ENCODE measurements around the gene PTH1R.

The PTH1R gene

DNA sequence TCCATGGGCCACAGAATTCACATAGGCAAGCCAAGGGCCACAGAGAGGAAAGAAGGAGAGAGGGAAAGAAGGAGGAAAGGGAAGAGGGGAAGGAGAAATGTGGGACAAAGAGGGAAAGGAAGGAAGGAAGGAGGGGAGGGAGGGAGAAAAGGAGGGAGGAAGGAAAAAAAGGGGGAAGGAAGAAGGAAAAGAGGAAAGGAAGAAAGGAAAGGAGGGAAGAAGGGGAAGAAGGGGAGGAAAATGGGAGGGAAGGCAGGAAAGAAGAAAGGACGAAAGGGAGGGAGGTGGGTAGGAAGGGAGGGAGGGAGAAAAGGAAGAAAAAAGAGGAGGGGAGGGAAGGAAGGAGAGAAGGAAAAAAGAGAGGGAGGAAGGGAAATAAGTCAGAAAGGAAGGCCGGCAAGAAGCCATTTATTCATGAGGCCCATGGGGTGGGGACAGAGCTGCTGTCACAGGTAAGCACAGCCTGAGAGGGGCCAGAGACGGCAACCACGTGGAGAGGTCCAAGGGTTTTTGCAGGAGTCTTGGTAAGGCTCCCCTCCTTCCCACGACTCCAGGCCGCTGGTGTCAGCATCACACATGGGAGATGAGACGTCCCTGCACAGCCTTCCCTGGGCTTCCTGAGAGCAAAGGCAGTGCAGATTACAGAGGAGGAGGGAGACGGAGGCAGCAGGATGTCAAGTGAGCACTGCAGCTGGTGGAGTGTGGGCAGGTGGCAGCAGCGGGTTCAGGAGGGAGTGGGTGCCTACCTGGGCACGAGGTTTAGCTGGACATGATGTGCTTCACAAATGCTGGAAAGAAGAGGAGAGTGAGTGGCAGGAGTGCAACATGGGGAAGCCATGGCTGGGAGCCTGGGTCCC, 19.8 kb upstream of the PTH1R start:
- CTCF ChIA-PET, result interaction anchor here (0.9 kb wide), 1 partner anchor 10 kb away, joined by 4 read pairs; no protein-coding TSS in a partner anchor
- DNase-seq (ENCODE audit: extremely low spot score), result no peak
- POLR2A ChIA-PET, result no interaction called here
- TF ChIP-seq, protein P1, sequence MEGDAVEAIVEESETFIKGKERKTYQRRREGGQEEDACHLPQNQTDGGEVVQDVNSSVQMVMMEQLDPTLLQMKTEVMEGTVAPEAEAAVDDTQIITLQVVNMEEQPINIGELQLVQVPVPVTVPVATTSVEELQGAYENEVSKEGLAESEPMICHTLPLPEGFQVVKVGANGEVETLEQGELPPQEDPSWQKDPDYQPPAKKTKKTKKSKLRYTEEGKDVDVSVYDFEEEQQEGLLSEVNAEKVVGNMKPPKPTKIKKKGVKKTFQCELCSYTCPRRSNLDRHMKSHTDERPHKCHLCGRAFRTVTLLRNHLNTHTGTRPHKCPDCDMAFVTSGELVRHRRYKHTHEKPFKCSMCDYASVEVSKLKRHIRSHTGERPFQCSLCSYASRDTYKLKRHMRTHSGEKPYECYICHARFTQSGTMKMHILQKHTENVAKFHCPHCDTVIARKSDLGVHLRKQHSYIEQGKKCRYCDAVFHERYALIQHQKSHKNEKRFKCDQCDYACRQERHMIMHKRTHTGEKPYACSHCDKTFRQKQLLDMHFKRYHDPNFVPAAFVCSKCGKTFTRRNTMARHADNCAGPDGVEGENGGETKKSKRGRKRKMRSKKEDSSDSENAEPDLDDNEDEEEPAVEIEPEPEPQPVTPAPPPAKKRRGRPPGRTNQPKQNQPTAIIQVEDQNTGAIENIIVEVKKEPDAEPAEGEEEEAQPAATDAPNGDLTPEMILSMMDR (IDR thresholded peaks at IDR 0.05; ENCODE audit: control extremely low read depth, extremely low read depth, low read depth, missing control alignments), result no peak

DNA sequence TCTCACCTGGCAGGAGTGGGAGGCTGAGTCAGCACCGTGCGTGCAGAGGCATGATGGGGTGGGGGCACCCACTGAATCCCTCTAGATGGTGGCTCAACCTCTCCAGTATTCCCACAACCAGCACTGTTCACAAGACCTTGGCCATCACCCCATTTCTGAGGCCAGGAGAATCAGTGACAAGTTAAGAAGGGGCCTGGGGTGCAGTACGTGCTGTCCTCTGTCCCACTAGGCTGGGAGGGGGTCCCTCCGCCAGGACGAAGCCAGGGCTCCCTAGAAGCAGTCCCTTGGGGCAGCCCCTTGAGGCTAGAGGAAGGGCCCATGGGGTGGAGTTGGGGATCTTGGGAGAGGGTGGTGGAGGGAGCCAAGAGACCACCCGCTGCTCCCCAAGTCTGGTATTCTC, 19.1 kb upstream of the PTH1R start:
- TF ChIP-seq, protein P1 (IDR thresholded peaks at IDR 0.05; ENCODE audit: control extremely low read depth, extremely low read depth, low read depth, missing control alignments), result no peak
- ChIA-PET POLR2A (no interaction called here), CTCF (interaction anchor here (1.1 to 1.5 kb wide), 4 partner anchors 9 to 36 kb away, joined by 3 to 4 read pairs (median 3); no protein-coding TSS in a partner anchor)
- no peak for DNase-seq (ENCODE audit: extremely low spot score)

DNA sequence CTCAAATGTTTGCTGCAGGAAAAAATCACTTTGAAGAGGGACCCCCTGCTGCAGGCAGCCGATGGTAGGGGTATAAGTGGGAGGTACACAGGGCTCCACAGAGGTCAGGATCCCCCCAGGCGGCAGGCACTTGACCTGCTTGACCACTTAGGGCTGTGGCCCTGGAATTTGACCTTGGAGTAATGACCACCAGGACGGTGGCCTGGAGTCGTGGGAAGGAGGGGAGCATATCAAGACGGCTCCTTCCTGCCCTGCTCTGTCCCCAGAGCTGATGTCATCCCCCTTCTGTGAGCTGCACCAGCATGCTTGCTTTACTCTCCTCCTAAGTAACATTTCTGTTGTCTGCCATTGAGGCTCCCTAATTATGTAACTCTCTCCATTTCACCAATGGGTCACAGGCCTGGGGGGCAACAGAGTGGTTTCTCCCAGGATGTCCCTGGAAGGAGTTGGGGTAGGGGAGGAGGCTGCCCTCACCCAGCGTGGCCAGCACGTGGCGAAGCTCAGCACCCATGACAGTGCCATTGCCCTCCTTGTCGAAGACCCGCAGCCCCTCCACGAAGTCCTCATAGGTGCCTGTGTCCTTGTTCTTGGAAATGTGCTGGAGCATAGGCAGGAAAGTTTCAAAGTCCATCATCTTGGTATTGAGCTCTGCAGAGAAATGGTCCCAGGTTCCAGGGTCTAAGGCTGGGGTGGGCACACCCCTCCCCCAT, 18.4 kb upstream of the PTH1R start:
- DNase-seq (ENCODE audit: extremely low spot score), result no peak
- TF ChIP-seq, protein P1 (IDR thresholded peaks at IDR 0.05; ENCODE audit: control extremely low read depth, extremely low read depth, low read depth, missing control alignments), result no peak
- POLR2A ChIA-PET, result no interaction called here
- CTCF ChIA-PET, result interaction anchor here (0.8 to 1.5 kb wide), 11 partner anchors 8 to 511 kb away, joined by 3 to 4 read pairs (median 3); no protein-coding TSS in a partner anchor

DNA sequence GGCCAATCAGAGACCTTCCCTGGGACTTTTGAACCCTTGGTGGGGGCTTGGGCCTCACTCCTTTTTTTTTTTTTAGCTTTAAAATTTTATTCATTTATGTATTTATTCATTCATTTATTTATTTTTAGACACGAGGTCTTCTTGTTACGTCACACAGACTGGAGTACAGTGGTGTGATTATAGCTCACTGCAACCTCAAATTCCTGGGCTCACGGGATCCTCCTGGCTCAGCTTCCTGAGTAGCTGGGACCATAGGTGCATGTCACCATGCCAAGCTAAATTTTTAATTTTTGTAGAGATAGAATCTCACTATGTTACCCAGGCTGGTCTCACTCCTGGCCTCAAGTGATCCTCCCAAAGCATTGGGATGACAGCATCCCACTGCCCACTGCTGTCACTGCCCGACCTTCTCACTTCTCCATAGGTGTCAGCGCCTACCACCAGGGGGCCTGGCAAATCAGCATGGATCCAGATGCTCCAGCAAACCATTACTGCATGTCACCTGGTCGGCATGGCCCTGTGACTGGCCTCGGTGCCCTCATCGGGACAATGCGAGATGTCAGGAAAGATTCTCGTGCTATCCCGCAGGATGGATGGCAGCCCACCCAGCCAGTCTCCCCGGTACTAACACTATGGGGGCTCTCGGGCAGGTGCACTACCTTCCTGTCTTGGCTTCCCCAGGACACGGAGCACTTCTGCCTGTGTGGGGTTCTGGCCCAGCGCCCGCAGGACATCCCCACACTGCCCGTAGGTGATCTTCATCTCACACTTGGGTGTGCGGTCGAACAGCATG, 17.3 kb upstream of the PTH1R start:
- DNase-seq (ENCODE audit: extremely low spot score), result no peak
- ChIA-PET CTCF (interaction anchor here (0.8 to 1.5 kb wide), 8 partner anchors 11 to 510 kb away, joined by 3 to 4 read pairs (median 3); no protein-coding TSS in a partner anchor), POLR2A (no interaction called here)
- TF ChIP-seq, protein P1 (IDR thresholded peaks at IDR 0.05; ENCODE audit: control extremely low read depth, extremely low read depth, low read depth, missing control alignments), result peak; percentile 31

DNA sequence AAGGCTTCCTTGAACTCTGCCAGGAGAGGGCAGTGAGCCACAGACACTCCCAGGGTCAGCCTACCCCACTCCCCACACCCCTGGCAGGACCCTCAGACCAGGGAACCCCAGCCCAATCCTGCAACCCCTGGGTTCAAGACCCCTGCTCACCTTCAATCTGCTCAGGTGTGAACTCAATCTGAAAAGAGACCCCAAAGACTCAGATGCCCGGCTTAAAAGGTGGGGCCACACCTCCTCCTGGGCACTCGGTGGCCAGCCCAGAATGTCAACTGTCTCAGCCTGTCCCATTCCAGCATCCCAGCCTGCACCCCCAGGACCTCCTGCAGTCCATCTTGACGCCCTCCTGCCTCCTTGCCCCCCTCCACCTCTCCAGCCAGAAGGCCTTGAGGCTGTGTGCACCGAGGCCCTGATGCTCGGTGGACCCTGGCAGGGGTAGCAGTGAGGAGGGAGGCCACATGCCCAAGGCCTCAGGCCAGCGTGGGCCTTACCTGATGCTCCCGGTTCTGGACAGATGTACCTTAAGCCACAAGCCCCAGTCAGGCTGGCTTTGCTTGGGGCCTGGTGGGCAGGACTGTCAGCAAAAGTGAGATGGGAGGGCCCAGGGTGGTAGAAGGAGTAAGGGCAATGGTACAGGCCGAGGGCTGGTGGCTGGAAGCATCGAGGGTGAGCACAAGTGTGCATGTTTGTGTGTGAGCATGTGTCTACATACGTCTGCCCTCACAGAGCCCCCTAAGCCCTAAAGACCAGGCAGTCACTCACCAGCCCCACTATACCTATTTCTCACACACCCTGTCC, 16.5 kb upstream of the PTH1R start:
- DNase-seq (ENCODE audit: extremely low spot score), result no peak
- ChIA-PET CTCF (interaction anchor here (1.5 kb wide), 1 partner anchor 14 kb away, joined by 3 read pairs; no protein-coding TSS in a partner anchor), POLR2A (no interaction called here)
- TF ChIP-seq, protein P1 (IDR thresholded peaks at IDR 0.05; ENCODE audit: control extremely low read depth, extremely low read depth, low read depth, missing control alignments), result no peak

All from GM10248 (cell line).